Activated naive CD4-positive, alpha-beta T cell (primary cell): Measurements from ENCODE around the gene ZC2HC1C.
"Not testable (repeated sequence)": the region's sequence is repeated elsewhere in the genome, so short reads cannot be mapped to it uniquely, and the experiment has no call there.

Source experiments
- DNase-seq, 4 experiments: peaks; one replicate each; lab custom pipeline; 2025; lab: John Stamatoyannopoulos, UW

Gene ZC2HC1C

GRCh38 chr14:75094896-75095295 lies 25.5 kb downstream of the ZC2HC1C start:
- DNase-seq = no peak

- no peak for DNase-seq
Observed at GRCh38 chr14:75095690-75096089, 26.2 kb downstream of the ZC2HC1C start.

- no peak for DNase-seq
Observed at GRCh38 chr14:75096959-75097358, 27.5 kb downstream of the ZC2HC1C start.

DNA sequence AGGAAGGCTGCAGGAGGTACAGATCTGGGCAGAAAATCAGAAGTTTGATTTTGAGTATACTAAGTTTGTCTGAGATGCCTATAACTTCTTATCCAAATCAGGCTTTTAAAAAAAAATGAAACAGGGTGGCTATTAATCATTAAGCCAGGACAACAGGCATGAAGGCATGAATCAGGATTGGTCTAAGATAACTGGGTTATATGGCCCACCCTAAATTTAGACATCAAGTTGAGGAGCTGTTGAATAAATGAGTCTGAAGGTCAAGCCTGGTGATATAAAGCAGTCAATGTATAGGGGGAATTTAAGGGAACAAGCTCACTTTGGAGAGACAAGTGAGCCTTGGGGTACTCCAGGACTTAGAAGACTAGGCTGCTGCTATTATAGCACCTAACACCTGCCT lies 28.8 kb downstream of the ZC2HC1C start:
- no peak for DNase-seq

GRCh38 chr14:75098682-75099081 lies 29.2 kb downstream of the ZC2HC1C start:
- no peak for DNase-seq

GRCh38 chr14:75101491-75101890 lies 32.0 kb downstream of the ZC2HC1C start:
- no peak for DNase-seq

GRCh38 chr14:75107186-75107585 lies 37.7 kb downstream of the ZC2HC1C start:
- DNase-seq = no peak

DNA sequence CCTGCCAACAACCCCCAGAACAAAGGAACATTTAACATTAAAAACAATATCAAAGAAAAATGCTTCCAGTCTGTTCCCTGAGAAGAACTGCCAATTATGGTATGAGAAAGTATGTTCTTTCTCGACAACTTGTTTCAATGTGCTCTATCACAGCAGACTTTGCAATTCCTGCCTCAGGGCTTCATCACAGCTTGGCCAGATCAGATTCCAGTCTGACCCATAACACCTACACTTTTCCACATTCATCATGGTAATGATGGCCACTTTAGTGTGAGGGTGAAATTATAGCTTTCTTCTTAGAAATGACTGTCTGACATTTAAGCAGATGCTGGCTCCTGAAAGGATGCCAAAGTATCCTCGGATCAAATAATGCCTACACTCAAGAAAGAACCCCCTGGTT lies 40.4 kb downstream of the ZC2HC1C start:
- no peak for DNase-seq

DNA sequence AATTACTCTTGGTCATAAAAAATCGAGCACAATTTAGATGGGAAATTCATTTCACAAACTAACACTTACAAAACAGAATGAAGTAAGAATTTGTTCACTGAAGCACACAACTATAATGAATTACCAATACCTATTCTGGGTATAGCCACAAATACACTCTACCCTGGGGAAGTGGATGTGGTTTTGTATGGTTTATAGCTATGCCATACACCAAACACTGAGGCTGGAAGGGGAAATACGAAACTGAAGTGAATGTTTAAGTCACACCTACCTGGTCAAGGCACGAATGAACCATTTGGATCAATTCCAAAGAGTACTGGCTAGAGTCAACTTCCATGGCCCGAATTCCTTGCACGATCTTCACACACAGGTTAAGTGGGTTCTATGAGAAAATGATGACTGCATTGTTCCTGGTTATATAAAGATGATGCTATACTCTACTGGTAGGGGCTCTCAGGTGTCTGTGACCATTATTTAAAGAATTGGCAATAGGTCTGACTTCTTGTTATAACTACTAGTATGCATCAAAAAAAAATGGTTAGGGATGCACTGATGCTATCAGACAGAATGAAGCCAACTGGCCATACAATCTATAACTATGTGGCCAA lies 44.6 kb downstream of the ZC2HC1C start:
- DNase-seq = no peak

- no peak for DNase-seq
Observed at GRCh38 chr14:75119056-75119455, 49.6 kb downstream of the ZC2HC1C start.

DNA sequence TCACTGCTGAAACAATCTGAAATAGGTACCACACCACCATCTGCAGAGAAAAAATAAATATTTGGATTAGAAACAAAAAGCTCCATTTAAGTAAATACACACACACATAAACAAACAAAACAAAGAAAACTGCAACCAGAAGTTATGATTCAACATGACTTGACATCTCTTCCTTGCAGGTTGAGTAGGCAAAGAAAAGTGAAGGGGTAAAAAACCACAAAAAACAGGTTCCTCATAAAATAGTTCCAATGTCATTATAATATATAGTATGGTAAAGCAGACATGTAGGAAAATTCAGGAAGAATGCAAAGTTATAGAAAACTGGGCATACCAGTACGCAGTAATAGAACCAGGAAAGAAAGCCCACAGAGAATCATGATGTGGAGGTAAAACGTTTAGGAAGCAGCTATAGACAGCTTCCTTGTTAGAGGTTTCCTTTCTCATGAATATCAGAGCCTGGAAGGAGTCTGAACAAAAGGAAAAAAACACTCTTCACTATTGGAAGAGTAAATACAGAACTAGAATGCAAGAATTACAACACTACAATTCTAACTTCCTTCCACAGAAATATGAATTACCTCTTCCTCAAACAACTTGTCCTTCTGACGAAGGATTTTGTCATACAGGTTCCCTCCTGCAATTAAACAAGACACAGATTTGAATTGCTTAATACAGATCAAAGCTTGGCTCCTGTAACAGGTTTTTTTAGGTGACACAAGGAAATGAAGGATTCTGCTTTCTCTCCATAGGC lies 51.3 kb downstream of the ZC2HC1C start:
- no peak for DNase-seq

- no peak for DNase-seq
Observed at GRCh38 chr14:75121552-75121951, 52.1 kb downstream of the ZC2HC1C start.

DNA sequence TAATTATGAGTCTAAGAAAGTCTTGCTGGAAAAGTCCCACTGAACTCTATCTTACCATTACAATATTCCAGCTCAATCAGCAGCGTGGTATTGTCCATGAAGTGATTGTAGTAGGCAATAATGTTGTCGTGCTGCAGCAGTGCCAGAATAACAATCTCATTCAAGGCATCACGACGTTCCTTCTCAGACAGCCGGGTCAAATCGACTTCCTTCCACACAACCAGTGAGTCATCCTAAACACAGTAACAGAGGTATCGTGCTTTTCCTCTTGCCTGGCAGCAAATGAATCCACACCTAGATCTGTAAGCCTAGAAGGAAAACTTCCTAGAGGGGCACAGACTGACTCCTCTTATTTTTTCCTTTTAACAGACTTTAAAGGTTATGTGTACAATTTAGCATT lies 54.5 kb downstream of the ZC2HC1C start:
- no peak for DNase-seq

GRCh38 chr14:75125617-75126016 lies 56.2 kb downstream of the ZC2HC1C start:
- no peak for DNase-seq

- no peak for DNase-seq
Observed at GRCh38 chr14:75126121-75126544, 56.7 kb downstream of the ZC2HC1C start.

DNA sequence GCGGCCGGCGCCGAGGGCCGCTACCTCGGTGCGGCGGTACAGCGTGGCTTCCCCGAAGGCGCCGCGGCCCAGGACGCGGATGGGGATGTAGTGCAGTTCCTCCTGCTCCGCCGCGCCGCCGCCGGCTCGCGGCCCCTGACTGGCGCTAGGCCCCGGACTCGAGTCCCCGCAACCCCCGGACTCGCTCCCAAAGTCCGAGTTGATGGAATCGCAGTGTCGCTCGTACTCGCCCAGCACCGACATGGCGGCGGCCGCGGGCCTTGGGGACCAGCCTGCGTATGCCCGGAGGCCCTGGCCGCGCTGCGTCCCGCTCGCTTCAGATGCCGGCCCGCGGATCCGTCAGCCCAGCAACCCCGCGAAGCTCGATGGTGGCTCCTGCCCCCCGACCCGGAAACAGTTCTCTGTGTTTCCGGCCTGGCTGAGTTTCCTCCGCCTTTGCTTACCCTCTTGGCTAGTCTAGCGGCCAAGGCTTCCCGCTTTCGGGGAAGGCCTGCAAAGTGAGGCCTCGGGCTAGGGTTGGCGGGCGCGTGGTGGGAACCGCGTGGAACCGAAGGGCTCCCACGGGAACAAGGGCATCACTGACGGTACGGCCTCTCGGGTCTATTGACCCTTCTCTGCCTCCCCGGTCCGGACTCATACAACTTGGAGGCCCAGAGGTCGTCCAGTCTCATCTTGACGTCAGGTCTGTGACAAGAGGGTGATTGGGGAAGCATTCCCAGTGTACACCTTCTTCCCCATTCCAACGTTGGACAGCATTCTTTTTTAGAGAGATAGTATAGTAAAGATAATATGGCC lies 57.4 kb downstream of the ZC2HC1C start, which contains the start of gene NEK9:
NEK9 (minus strand) TSS at position 370 of the 795 bp plus-strand sequence; CDS start at position 243, 127 bp downstream.
- peak; percentile 64 to 83 (median 75) for DNase-seq

- not testable (repeated sequence) for DNase-seq
Observed at GRCh38 chr14:75127474-75127820, 58.0 kb downstream of the ZC2HC1C start.

DNA sequence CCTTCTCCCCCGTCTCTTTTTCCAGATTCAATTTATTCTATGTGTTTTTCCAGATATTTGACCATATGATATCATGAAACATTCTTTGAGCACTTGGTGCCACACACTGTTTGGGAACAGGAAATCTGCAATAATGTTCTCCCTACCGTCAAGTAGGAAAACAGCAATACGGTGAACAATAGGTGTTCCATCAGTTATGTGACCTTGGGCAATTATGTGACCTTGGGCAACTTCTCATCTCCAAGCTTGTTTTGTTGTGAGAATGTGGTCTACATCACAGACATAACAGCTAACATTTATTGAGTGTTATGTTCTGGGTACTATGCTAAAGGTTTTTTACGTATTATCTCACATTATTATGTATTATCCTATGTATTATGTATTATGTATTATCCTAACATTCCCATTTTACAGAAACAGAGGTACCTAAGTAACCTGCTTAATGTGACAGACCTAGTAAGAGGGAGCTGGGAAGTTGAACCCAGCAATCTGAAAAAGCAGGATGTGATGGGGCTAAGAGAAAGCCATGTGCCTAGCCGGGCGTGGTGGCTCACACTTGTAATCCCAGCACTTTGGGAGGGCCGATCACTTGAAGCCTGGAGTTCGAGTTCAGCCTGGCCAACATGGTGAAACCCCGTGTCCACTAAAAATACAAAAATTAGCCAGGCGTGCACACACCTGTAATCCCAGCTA lies 58.6 kb downstream of the ZC2HC1C start:
- no peak for DNase-seq

DNA sequence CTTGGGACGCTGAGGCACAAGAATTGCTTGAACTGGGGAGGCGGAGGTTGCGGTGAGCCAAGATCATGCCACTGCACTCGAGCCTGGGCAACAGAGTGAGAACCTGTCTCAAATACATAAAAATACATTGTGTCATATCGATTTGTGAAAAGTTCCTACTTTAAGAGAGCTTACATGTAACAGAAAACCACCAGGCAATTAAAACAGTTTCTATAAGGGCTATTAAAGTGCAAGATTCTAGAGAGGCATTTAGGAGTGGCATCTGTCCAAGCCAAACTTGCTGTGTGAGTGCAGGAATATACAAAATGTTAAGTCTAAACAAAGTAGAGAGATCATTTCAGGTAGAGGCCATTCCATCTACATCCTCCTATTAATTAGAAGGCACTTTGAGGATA lies 59.2 kb downstream of the ZC2HC1C start:
- no peak for DNase-seq
